Limb (tissue), 2 donors: ENCODE results near the gene SSTR1.
"Not testable (repeated sequence)": the region's sequence is repeated elsewhere in the genome, so short reads cannot be mapped to it uniquely, and the experiment has no call there.

Experiments
- DNase-seq, 2 donors: peaks; one replicate each; pipeline ENCODE4 v3.0.0-alpha.2; 2016; ENCODE audit errors: extremely low spot score in 2 of 2

SSTR1 gene, protein sequence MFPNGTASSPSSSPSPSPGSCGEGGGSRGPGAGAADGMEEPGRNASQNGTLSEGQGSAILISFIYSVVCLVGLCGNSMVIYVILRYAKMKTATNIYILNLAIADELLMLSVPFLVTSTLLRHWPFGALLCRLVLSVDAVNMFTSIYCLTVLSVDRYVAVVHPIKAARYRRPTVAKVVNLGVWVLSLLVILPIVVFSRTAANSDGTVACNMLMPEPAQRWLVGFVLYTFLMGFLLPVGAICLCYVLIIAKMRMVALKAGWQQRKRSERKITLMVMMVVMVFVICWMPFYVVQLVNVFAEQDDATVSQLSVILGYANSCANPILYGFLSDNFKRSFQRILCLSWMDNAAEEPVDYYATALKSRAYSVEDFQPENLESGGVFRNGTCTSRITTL

DNA sequence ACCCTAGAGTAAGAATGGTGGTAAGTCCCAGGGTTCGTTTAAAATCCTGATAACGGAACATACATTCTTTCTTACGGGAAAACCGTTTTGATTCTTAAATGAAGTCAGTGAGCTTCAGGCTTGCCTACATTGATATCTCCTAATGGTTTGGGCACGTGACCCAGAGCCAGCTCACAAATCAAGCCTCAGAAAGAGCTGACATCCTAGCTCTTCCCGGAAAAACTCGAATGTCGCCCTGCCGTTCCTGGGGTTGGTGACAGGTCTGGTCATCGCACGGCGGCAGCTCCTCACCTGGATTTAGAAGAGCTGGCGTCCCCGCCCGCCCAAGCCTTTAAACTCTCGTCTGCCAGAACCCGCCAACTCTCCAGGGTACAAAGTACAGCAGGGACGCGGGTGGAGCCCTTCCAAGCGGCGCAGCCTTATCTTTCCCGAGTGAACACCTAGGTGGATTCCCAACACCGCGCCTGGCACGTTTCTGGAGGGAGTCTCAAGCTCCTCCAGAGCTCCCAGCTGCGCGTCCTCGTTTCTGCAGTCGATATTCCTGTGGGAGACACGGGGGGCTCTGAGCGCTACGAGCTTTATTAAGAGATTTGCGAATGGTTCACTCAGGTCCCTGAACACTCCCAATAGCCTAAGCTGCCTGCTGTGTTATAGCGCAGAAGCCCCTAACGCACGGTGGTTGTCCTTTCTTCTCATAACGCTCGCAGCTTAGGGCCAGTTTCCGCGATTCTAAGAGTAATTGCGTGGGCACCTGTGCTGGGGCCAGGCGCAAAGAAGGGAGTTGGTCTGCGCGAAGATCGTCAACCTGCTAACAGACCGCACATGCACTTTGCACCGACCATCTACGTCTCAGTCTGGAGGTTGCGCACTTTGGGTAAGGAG lies at the start of gene SSTR1:
Gene SSTR1, plus strand, starts transcription at position 169 of the 882 bp plus-strand sequence. CDS start 1,486 bp downstream, outside the sequence.
- DNase-seq = peak in 1 of 2 donors; percentile 43

DNA sequence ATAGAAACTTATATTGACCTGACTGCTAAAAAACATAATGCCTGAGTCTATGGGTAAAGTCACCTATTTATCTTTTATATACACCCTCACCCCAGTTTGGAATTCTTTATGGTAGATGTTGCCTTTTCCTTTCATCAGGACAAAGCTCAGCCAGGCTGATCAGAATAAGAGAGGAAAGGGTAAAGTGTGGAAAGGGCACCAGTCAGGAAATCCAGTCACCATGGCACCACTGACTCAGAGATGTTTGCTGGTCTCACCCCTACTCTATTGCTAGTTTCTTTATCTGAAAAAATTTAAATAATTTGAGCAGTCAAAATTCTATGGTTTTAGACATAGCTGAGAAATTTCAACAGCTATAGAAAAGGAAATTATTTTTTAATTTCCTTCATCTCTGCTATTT lies 49.2 kb upstream of the SSTR1 start:
- DNase-seq = no peak

DNA sequence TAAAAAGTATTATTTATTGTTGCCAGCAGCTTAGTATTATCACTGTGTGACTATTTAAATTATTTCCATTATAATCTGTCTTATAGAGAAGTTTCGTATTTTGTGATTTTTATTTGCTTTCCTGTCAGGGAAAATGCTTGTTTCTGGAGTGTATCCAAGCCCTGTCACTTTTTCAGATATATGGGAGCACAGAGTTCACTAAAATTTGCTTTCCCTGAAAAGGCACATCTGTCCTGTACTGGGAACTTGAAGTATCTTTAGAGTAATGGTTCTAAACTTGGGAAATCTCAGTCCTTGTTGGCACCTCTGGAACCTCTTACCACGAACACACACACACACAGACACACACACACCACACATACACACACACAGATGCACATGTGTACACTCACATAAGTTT lies 39.3 kb upstream of the SSTR1 start:
- no peak for DNase-seq

DNA sequence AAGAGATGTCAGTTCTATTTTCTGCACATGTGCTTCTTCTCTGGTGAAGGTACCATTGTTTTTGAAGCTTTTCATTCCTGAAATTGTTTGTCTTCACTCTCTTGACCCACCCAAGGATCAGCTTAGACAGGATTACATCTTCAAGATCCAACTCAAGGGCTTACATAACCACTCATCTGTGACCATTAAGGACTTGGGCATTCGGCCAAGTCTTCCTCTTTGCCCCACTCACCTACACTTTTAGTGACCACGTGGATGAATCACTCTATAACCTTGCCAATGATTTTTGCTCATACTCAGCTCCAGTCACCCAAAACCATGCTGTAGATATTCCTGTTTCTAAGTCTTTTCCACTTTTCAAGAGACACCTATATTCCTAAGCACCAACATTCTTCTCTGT lies 36.5 kb upstream of the SSTR1 start:
- no peak for DNase-seq

GRCh38 chr14:38174711-38175110 lies 33.0 kb upstream of the SSTR1 start:
- DNase-seq = no peak

GRCh38 chr14:38175658-38176057 lies 32.0 kb upstream of the SSTR1 start:
- DNase-seq = no peak

DNA sequence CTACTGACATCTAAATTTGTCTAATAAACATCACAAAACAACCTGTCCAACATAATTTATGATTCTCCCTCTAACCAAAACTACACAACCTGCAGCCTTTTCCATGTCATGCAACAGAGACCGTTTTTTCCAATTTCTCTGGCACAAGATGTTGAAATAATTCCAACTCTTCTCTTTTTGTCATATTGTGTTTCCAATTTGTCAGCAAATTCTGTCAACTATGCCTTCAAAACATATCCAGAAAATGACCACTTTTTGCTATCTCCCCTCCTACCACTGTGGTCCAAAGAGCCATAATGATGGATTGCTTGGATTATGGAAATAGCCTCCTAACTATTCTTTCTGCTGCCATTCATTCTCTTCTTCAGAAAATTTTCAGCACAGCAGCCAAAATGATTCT lies 31.3 kb upstream of the SSTR1 start:
- DNase-seq = no peak

GRCh38 chr14:38184132-38184531 lies 23.6 kb upstream of the SSTR1 start:
- DNase-seq = no peak

- no peak for DNase-seq
Measured at GRCh38 chr14:38185671-38186070, 22.0 kb upstream of the SSTR1 start.

GRCh38 chr14:38186216-38186615 lies 21.5 kb upstream of the SSTR1 start:
- DNase-seq = no peak

GRCh38 chr14:38187528-38187927 lies 20.2 kb upstream of the SSTR1 start:
- DNase-seq = no peak

- no peak for DNase-seq
Measured at GRCh38 chr14:38189930-38190726, 17.6 kb upstream of the SSTR1 start.

GRCh38 chr14:38190846-38191245 lies 16.9 kb upstream of the SSTR1 start:
- DNase-seq = not testable (repeated sequence)

GRCh38 chr14:38191491-38191890 lies 16.2 kb upstream of the SSTR1 start:
- not testable (repeated sequence) for DNase-seq

- DNase-seq = peak in 1 of 2 donors; percentile 52
Measured at GRCh38 chr14:38197001-38197783, 10.5 kb upstream of the SSTR1 start.

DNA sequence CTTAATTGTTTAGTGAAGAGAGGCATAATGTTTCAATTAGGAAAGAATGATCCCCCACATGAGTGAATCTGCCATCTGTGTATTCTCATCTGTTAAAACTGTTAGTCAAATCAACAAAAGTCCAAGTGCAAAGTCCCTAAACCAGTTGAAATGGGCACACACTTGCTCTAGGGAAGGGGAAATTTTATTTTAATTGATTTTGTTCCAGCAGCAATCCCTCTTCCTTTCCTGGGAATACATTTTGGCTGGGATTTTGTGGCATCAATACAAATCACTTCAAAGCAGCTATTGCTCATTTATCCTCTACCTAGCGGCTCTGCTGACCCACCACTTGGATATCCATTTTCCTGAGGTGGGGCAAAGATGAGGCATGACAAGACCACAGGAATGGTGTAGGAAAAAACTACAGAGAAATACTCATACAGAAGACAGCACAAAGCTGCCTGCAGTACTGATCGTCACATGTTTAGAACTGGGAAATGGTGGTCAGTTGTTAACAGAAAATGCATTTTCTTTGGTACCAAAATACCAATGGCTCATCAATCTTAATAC lies 9.8 kb upstream of the SSTR1 start:
- DNase-seq = no peak

- DNase-seq = no peak
Measured at GRCh38 chr14:38198425-38198824, 9.3 kb upstream of the SSTR1 start.

DNA sequence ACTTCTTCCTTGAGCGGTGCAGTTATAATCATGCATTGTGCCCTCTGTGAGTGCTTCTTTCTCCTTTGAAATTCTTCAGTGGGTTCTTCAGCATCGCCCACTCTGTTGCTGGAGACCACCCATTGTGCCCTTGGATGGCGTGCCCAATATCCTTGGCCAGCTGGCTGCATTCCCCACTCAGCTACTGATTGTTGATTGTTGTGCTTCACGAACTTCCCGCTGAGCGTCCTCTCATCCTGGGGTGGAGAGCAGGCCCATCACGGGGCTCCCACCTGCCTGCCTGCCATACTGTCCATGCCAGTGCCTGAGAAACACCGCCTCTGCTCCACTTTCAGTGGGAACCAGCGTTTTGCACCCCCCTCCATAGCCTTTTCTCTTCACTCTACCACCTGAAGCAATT lies 8.6 kb upstream of the SSTR1 start:
- no peak for DNase-seq

DNA sequence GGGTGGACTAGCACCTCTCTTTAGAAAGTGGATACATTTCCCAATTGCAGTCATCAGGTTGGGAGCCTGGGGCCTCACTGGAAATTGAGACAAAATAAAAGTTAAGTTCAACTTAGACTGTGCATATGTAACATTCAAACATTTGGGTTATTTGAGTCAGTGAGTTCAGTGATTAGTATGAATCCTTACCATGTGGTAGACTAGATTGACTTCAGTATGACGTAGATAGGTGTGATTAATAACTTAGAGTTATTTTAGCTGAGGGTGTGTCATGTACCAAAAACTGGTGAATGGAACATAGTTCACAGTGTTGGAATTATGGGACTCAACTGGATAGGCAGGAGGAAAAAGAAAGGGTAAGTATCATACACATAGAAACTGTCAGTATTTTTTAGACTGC lies 8.0 kb upstream of the SSTR1 start:
- DNase-seq = no peak

DNA sequence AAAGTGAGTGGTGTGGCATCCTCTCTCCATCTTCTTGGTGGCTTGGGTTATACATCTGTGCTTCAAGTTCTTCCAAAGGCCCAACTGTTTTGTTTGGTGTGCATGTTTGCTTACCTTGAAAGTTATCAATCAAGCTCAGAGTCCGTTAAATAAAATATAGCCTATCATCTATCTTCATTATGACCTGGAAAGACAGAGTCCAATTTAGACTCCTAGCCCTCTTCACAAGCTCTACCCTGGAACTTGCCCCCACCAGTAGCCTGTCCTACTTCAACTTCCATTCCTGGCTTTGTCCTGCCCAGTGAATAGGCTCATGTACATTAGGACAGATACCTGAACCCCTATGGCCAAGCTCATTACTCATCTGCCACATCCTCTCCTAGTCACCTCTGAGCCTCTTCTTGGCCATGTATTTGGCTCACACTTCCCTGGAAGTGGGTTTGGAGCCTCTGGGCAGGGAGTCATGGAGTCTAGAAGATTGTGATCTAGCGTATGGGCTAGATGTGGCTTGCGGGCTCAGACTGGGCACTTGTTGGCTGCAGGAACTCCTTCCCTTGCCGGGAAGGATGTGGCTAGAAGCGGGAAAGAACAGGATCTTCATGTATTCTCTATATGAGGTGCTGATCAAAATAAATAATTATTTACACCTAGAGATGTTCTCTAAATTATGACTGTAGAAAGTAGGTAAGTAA lies 6.4 kb upstream of the SSTR1 start:
- no peak for DNase-seq
